GM12874 (cell line): ENCODE results near the gene MYBBP1A.

Experiments
- TF ChIP-seq, protein P1 (sequence below): IDR thresholded peaks from 2 replicates; pipeline ENCODE4 v1.5.1; 2011; ENCODE audit warnings: low read depth, mild to moderate bottlenecking, control low read depth, low read length, moderate library complexity; ENCODE audit not compliant: insufficient read depth

MYBBP1A gene

DNA sequence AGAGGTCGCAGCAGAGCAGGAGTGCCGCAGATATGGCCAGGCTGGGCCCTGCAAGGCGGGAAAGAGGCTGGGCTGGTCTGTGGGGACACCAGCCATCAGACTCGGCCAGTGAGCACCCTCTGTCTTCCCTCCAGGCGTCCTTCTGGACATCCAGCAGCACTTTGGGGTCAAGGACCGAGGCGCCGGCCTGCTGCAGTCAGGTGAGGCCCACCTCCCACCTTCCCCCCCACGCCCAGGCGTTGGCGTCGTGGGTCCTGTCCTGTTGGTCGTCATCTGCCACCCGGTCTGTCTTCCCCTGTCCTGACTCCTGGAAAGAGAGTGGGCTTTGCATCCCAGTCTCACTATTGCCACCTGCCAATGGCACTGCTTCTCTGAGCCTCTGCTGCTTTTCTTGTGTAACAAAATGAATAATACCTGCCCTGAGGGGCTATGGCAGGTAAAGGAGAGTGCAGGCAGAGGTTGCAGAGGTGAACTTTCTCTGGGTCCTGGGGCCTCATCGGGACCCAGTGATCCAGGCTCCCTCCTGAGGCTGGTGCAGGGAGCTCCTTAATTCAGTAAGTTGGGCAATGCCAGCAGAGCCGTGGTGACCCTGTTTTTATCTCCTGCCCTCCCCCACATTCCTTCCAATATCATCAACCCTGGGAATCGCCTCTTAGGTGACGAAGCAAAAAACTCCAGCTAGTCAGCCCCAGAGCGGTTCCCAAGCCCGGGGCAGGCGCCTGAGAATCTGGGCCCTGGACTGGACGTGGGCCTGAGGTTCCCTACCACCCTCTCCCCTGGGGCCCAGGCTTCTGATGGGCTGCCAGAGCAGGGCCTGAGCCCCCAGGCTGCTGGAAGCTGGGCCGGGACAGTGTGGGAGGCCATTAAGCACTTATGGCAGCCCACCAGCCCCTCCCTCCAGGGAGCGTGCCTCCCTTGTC lies 41.8 kb downstream of the MYBBP1A start:
- TF ChIP-seq, protein P1, sequence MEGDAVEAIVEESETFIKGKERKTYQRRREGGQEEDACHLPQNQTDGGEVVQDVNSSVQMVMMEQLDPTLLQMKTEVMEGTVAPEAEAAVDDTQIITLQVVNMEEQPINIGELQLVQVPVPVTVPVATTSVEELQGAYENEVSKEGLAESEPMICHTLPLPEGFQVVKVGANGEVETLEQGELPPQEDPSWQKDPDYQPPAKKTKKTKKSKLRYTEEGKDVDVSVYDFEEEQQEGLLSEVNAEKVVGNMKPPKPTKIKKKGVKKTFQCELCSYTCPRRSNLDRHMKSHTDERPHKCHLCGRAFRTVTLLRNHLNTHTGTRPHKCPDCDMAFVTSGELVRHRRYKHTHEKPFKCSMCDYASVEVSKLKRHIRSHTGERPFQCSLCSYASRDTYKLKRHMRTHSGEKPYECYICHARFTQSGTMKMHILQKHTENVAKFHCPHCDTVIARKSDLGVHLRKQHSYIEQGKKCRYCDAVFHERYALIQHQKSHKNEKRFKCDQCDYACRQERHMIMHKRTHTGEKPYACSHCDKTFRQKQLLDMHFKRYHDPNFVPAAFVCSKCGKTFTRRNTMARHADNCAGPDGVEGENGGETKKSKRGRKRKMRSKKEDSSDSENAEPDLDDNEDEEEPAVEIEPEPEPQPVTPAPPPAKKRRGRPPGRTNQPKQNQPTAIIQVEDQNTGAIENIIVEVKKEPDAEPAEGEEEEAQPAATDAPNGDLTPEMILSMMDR: no peak

DNA sequence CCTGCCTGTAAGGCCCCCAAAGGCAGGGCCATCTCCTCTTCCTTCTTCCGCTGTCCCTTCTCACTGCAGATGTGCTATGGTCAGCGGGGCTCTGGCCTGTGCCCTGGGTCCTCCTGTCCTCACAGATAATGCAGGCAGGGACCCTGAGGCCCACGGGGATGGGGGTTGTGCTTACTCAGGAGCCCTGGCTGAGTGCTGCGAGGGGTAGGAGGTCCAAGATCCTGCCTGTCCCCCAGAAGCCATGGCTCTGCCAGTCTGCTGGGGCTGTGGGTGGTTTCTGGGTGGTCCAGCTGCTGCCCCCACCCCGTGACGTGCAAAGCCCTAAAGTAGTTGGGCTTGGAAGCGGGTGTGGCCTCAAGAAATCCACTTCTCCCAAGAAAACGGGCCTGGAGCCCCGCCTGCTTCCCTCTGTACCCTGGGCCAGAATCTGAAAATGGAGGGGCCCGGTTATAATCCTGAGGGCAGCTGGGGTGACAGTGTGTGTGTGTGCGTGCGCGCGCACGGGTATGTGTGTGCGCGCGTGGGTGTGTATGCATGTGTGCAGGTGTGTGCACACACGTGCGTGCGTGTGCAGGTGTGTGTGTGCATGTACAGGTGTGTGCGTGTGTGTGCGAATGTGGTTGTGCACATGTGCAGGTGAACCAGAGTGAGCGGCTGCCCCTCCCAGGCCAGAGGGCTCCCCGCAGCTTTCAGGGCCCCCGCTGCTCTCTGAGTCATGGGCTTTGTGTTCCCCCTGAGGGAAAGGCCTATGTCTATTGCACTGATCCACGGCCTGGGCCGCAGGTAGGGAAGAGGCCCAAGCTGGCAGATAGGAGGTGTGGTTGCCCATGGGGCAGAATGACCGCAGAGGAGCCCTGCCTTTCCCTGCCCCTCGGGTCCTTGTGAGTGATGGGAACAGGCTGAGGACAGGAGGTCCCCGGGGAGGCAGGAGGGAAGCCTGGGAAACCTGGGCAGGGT lies 42.8 kb downstream of the MYBBP1A start:
- TF ChIP-seq, protein P1: no peak

DNA sequence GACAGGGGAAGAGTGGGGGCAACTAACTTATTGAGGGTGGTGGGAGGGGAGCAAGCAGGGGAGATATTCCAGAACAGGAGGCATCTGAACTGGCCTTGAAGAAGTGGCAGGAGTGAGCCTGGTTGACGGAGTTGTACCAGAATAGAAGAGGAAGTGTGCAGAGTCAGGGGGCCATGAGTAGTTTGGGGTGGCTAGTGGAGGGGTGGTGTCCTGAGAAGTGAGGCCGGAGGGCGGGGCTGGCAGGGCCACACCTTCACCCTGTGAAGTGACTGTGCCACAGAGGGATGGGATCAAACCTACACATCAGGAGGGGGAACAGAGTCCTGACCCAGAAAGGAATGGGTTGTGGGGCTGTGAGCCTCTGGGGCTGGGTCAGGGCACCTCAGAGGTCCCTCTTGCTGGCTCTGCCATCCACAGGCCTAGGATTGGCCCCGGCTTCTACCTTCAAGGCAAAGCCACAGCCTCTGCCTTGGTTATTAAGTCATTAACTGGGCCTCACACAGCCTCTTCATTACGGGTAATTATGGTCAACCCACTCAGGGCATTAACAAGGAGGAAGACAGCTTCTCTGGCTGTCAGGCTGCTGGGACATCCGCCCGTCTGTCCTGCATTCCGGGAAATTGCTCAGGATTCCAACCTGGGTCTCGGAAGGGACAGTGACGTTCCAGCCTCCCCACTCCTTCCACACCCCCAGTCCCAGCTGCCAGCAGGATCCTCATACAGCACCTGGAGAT lies 43.8 kb downstream of the MYBBP1A start:
- TF ChIP-seq, protein P1: no peak

DNA sequence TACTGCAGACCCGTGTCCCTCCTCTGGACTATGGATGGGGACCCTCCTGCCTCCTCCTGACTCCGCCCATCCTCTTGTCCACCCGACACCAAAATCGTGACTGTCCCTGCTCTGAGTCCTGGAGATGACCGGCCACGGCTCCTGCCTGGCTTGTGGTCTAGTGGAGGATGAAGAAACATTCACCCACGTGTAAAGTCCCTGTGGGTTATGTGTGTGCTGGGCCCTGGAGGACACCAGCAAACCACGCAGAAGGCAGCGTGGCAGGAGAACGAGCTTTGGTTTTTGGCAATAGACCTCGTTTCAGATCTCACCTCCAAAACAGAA lies 44.6 kb downstream of the MYBBP1A start:
- TF ChIP-seq, protein P1: no peak

DNA sequence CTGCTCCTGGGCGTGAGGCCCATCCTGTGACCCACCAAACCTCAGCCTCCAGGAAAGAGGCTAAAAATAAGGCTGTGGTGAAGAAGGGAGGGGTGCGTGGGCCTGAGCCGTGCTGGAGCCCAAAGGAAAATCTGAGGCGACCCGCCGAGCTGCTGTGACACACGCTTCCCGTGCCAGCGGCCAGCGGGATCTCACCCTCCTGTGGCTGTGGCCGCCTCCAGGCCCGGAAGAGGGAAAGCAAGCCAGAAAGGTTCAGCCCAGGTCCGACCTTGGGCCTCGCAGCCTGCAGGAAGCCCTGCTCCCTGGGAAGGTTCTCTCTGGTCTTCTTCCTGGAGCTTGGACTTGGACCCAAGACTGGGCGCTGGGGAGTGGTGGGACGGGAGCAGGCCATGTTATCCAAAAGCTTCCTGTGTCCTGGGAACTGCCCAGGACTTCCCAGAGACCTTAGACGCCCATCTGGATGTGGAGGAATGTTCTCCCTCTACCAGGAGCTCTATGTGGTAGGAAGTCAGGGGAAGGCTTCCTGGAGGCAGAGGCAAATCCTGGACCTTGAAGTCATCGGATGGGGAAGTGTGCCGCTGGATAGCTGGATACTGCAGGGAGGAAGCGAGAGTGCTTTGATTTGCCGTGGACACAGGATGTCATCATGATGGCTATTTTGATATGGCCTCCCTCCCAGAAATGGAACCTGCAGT lies 45.1 kb downstream of the MYBBP1A start:
- TF ChIP-seq, protein P1: no peak

DNA sequence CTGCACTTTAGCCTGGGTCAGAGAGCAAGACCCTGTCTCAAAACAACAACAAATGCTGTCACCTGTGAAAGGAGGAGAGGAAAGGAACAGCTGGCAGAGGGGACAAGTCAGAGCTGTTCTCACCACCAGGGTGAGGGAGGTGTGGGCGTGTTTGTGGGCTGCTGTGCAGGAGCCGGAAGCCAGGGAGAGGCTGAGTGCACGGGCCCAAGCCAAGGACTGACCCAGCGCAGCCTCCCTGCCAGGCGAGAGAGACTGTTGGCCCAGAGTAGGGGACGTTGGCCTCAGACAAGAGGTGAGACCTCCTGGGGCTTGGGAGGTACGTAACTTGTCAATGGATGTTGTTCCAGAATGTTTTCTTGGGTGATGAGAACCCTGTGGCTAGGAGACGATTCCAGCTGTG lies 45.8 kb downstream of the MYBBP1A start:
- TF ChIP-seq, protein P1: no peak

DNA sequence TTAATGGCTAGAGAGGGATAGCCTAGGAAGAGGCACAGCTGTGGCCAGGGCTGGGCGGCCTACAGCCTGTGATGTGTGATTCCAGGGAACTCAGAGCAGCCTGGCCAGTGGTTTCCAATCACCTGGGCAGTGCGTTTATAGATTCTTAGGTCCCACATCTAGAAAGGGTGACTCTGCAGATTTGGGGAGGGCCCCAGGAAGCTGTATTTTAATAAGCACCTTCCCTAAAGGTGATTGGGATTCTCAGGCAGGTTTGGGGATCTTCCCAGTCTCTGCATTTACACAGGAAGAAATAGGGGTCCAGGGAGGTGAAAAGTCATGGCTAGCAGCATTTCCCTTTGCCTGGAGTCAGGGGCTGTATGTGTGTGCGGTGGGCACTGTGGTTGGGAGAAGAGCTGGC lies 47.0 kb downstream of the MYBBP1A start:
- TF ChIP-seq, protein P1: no peak
